HEK293 (cell line): ENCODE measurements around the gene KLF7.

Source experiments
- CTCF ChIA-PET: fragments of 350-600 bp; formaldehyde crosslinking; extraction: SDS; loops from one replicate; lab custom pipeline; 2021; ENCODE audit warnings: antibody characterized with exemption; lab: Yijun Ruan, JAX
- POLR2A ChIA-PET: fragments of 300-600 bp; formaldehyde crosslinking; extraction: SDS; loops from one replicate; lab custom pipeline; 2020; ENCODE audit warnings: antibody characterized with exemption, inconsistent platforms; lab: Yijun Ruan, JAX
- H3K27ac ChIP-seq: fragments of 200-500 bp; sonication (Bioruptor generic); 2 replicates; pipeline ENCODE4 v1.5.1; 2014; ENCODE audit warnings: low read depth, low read length, control low read depth, inconsistent platforms; ENCODE audit errors: extremely low read depth
- H3K36me3 ChIP-seq, 2 experiments: fragments of 200-500 bp in 1 of 2; sonication (Bioruptor generic) in 1 of 2; 1 replicate in 1 of 2; 2 replicates in 1 of 2; pipeline ENCODE4 v1.5.1; 2014 to 2017; ENCODE audit warnings: inconsistent platforms in 2 of 2, low read length in 2 of 2; ENCODE audit not compliant: control insufficient read depth in 2 of 2, insufficient read depth in 1 of 2
- H3K4me1 ChIP-seq: fragments of 200-500 bp; sonication (Bioruptor generic); 2 replicates; pipeline ENCODE4 v1.5.1; 2014; ENCODE audit warnings: mild to moderate bottlenecking, low read length, inconsistent platforms; ENCODE audit not compliant: control insufficient read depth, insufficient read depth
- H3K4me3 ChIP-seq: 2 replicates; pipeline ENCODE4 v1.5.1; 2011; ENCODE audit warnings: low read depth, mild to moderate bottlenecking, control low read depth, low read length, moderate library complexity
- H3K9me3 ChIP-seq: fragments of 200-500 bp; sonication (Bioruptor generic); 2 replicates; pipeline ENCODE4 v1.5.1; 2014; ENCODE audit warnings: low read depth, low read length, inconsistent platforms; ENCODE audit not compliant: control insufficient read depth, insufficient read depth
- GFI1B ChIP-seq: fragments of 450-650 bp; formaldehyde crosslinking; IDR thresholded peaks from 2 replicates; pipeline ENCODE4 v1.5.1; 2016; ENCODE audit warnings: missing biosample characterization, missing genetic modification characterization
- PRDM6 ChIP-seq: fragments of 450-650 bp; formaldehyde crosslinking; IDR thresholded peaks from 2 replicates; pipeline ENCODE4 v1.5.1; 2017; ENCODE audit warnings: missing biosample characterization, missing genetic modification characterization
- REST ChIP-seq: fragments of 450-650 bp; formaldehyde crosslinking; IDR thresholded peaks from 2 replicates; pipeline ENCODE4 v1.5.1; 2016; ENCODE audit warnings: missing biosample characterization, missing genetic modification characterization
- ZBTB21 ChIP-seq: fragments of 450-650 bp; formaldehyde crosslinking; IDR thresholded peaks from 2 replicates; pipeline ENCODE4 v1.5.1; 2017; ENCODE audit warnings: missing biosample characterization, missing genetic modification characterization
- ZNF18 ChIP-seq: fragments of 450-650 bp; formaldehyde crosslinking; IDR thresholded peaks from 2 replicates; pipeline ENCODE4 v1.5.1; 2016; ENCODE audit warnings: missing biosample characterization, missing genetic modification characterization
- ZNF280C ChIP-seq: fragments of 450-650 bp; formaldehyde crosslinking; IDR thresholded peaks from 2 replicates; pipeline ENCODE4 v1.5.1; 2016; ENCODE audit warnings: missing biosample characterization, missing genetic modification characterization
- ZNF335 ChIP-seq: fragments of 450-650 bp; formaldehyde crosslinking; conservative IDR thresholded peaks from 2 replicates; pipeline ENCODE4 v1.5.1; 2016; ENCODE audit warnings: missing biosample characterization, missing genetic modification characterization
- ZNF391 ChIP-seq: fragments of 450-650 bp; formaldehyde crosslinking; IDR thresholded peaks from 2 replicates; pipeline ENCODE4 v1.5.1; 2016; ENCODE audit warnings: low read depth, missing biosample characterization, missing genetic modification characterization, borderline replicate concordance
- ZNF433 ChIP-seq: fragments of 450-650 bp; formaldehyde crosslinking; IDR thresholded peaks from 2 replicates; pipeline ENCODE4 v1.5.1; 2016; ENCODE audit warnings: missing biosample characterization, missing genetic modification characterization, low read depth
- ZNF514 ChIP-seq: fragments of 450-650 bp; formaldehyde crosslinking; IDR thresholded peaks from 2 replicates; pipeline ENCODE4 v1.5.1; 2016; ENCODE audit warnings: missing biosample characterization, missing genetic modification characterization
- ZNF549 ChIP-seq: fragments of 450-650 bp; IDR thresholded peaks from 2 replicates; pipeline ENCODE4 v1.5.1; 2018; ENCODE audit warnings: missing biosample characterization, missing genetic modification characterization, mild to moderate bottlenecking, inconsistent platforms, moderate library complexity
- ZNF561 ChIP-seq: fragments of 450-650 bp; IDR thresholded peaks from 2 replicates; pipeline ENCODE4 v1.5.1; 2018; ENCODE audit warnings: missing biosample characterization, missing genetic modification characterization, borderline replicate concordance
- ZNF600 ChIP-seq: fragments of 450-650 bp; formaldehyde crosslinking; IDR thresholded peaks from 2 replicates; pipeline ENCODE4 v1.5.1; 2016; ENCODE audit warnings: missing biosample characterization, missing genetic modification characterization
- ZNF610 ChIP-seq: fragments of 450-650 bp; formaldehyde crosslinking; IDR thresholded peaks from 2 replicates; pipeline ENCODE4 v1.5.1; 2016; ENCODE audit warnings: missing biosample characterization, missing genetic modification characterization, borderline replicate concordance
- ZNF623 ChIP-seq: fragments of 450-650 bp; formaldehyde crosslinking; IDR thresholded peaks from 2 replicates; pipeline ENCODE4 v1.5.1; 2016; ENCODE audit warnings: missing biosample characterization, missing genetic modification characterization
- ZNF660 ChIP-seq: fragments of 450-650 bp; IDR thresholded peaks from 2 replicates; pipeline ENCODE4 v1.5.1; 2018; ENCODE audit warnings: missing biosample characterization, mild to moderate bottlenecking, missing genetic modification characterization
- ZNF704 ChIP-seq: fragments of 450-650 bp; formaldehyde crosslinking; IDR thresholded peaks from 2 replicates; pipeline ENCODE4 v1.5.1; 2016; ENCODE audit warnings: missing biosample characterization, missing genetic modification characterization
- ZNF785 ChIP-seq: fragments of 450-650 bp; formaldehyde crosslinking; IDR thresholded peaks from 2 replicates; pipeline ENCODE4 v1.5.1; 2016; ENCODE audit warnings: missing biosample characterization, missing genetic modification characterization

KLF7 gene

GRCh38 chr2:207141386-207141785, 24.4 kb downstream of the KLF7 start:
- POLR2A ChIA-PET: interaction anchor here (1.3 kb wide), 1 partner anchor 25 kb away, joined by 8 read pairs; the partner anchor contains the start of gene KLF7
- Histone ChIP-seq H3K9me3 (no peaks in the 10 kb centered on the region), H3K27ac (no peak overlapping the region), H3K4me1 (no peaks in the 10 kb centered on the region), H3K36me3 (no peaks in the 10 kb centered on the region), H3K4me3 (no peak overlapping the region)
- CTCF ChIA-PET: interaction anchor here (0.6 to 0.9 kb wide), 3 partner anchors 21 to 900 kb away, joined by 3 to 4 read pairs (median 4); no protein-coding TSS in a partner anchor
- TF ChIP-seq ZNF335 (no peak), ZNF704 (tag by site-specific recombination) (no peak), REST (tag by site-specific recombination) (no peak), ZNF561 (tag by site-specific recombination) (no peak), GFI1B (tag by site-specific recombination) (no peak), ZNF18 (tag by site-specific recombination) (no peak), ZNF785 (tag by site-specific recombination) (no peak), ZNF280C (no peak), ZNF623 (tag by site-specific recombination) (no peak), ZNF549 (no peak), ZNF600 (tag by site-specific recombination) (no peak), ZNF433 (no peak), PRDM6 (tag by site-specific recombination) (no peak), ZNF610 (tag by site-specific recombination) (no peak), ZBTB21 (no peak), ZNF391 (no peak), ZNF660 (tag by site-specific recombination) (no peak), ZNF514 (tag by site-specific recombination) (no peak)
- TF ChIP-seq, all 188 proteins: peak for 0
